Measurements from ENCODE around the gene BNIP1.
"Not testable (repeated sequence)": the region's sequence is repeated elsewhere in the genome, so short reads cannot be mapped to it uniquely, and the experiment has no call there.

Gene BNIP1

GRCh38 chr5:173138707-173139106 lies 5.6 kb upstream of the BNIP1 start:
- no peaks in the 10 kb centered on the region for H3K9me3 ChIP-seq (ENCODE audit: control insufficient read depth, low read length)
- H3K27ac ChIP-seq (ENCODE audit: insufficient read depth, low read length, poor library complexity, severe bottlenecking), result no peak overlapping the region
- no peak overlapping the region for H3K4me3 ChIP-seq (ENCODE audit: insufficient read depth, low read depth, low read length, poor library complexity, severe bottlenecking)
- no peaks in the 10 kb centered on the region for H3K27me3 ChIP-seq (replicated peaks; ENCODE audit: control insufficient read depth, insufficient read depth, low read length, poor library complexity, severe bottlenecking)
- H3K36me3 ChIP-seq (ENCODE audit: control insufficient read depth, insufficient read depth, low read length), result peaks cover 17% of the 10 kb centered on the region
- DNase-seq, result no peak
- H3K4me1 ChIP-seq (ENCODE audit: control insufficient read depth, insufficient read depth, low read length, poor library complexity, severe bottlenecking), result no peaks in the 10 kb centered on the region

GRCh38 chr5:173139631-173140030 lies 4.7 kb upstream of the BNIP1 start:
- Histone ChIP-seq H3K4me1 (ENCODE audit: control insufficient read depth, insufficient read depth, low read length, poor library complexity, severe bottlenecking) (no peaks in the 10 kb centered on the region), H3K4me3 (ENCODE audit: insufficient read depth, low read depth, low read length, poor library complexity, severe bottlenecking) (no peak overlapping the region), H3K27ac (ENCODE audit: insufficient read depth, low read length, poor library complexity, severe bottlenecking) (no peak overlapping the region), H3K9me3 (ENCODE audit: control insufficient read depth, low read length) (no peaks in the 10 kb centered on the region), H3K36me3 (ENCODE audit: control insufficient read depth, insufficient read depth, low read length) (peaks cover 13% of the 10 kb centered on the region), H3K27me3 (replicated peaks; ENCODE audit: control insufficient read depth, insufficient read depth, low read length, poor library complexity, severe bottlenecking) (no peaks in the 10 kb centered on the region)
- DNase-seq, result no peak

- Histone ChIP-seq H3K27ac (ENCODE audit: insufficient read depth, low read length, poor library complexity, severe bottlenecking) (no peak overlapping the region), H3K27me3 (replicated peaks; ENCODE audit: control insufficient read depth, insufficient read depth, low read length, poor library complexity, severe bottlenecking) (no peaks in the 10 kb centered on the region), H3K4me1 (ENCODE audit: control insufficient read depth, insufficient read depth, low read length, poor library complexity, severe bottlenecking) (peaks cover 6% of the 10 kb centered on the region), H3K36me3 (ENCODE audit: control insufficient read depth, insufficient read depth, low read length) (peaks cover 8% of the 10 kb centered on the region), H3K4me3 (ENCODE audit: insufficient read depth, low read depth, low read length, poor library complexity, severe bottlenecking) (no peak overlapping the region), H3K9me3 (ENCODE audit: control insufficient read depth, low read length) (no peaks in the 10 kb centered on the region)
- no peak for DNase-seq
Measured at GRCh38 chr5:173140769-173141168, 3.6 kb upstream of the BNIP1 start.

DNA sequence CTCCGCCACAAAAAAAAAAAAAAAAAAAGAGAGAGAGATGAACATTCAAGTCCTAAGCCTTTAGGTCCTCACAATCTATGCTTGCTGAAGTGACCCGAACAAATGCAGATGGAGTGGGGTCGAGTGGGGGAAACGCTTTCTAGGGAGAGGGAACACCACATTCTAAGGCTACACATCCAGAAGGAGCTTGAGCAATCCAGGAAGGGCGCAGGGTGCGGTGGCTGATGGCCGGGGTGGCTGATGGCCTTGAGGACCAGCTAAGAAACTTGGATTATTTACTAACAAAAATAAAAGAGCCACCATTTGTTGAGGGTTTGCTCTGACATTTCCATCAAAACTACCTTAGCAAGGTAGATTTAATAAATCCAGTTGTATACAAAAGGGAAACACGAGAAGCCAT lies 764 bp upstream of the BNIP1 start:
- H3K27ac ChIP-seq (ENCODE audit: insufficient read depth, low read length, poor library complexity, severe bottlenecking), result no peak overlapping the region
- no peak for DNase-seq

GRCh38 chr5:173148354-173148753 lies 4.0 kb downstream of the BNIP1 start:
- H3K4me3 ChIP-seq (ENCODE audit: insufficient read depth, low read depth, low read length, poor library complexity, severe bottlenecking), result no peak overlapping the region
- peaks cover 25% of the 10 kb centered on the region for H3K36me3 ChIP-seq (ENCODE audit: control insufficient read depth, insufficient read depth, low read length)
- DNase-seq, result no peak
- H3K27me3 ChIP-seq (replicated peaks; ENCODE audit: control insufficient read depth, insufficient read depth, low read length, poor library complexity, severe bottlenecking), result no peaks in the 10 kb centered on the region
- H3K4me1 ChIP-seq (ENCODE audit: control insufficient read depth, insufficient read depth, low read length, poor library complexity, severe bottlenecking), result peaks cover 6% of the 10 kb centered on the region
- H3K27ac ChIP-seq (ENCODE audit: insufficient read depth, low read length, poor library complexity, severe bottlenecking), result no peak overlapping the region
- no peaks in the 10 kb centered on the region for H3K9me3 ChIP-seq (ENCODE audit: control insufficient read depth, low read length)

More for the DNA sequence above, 764 bp upstream of the BNIP1 start:
- Histone ChIP-seq H3K4me1 (ENCODE audit: control insufficient read depth, insufficient read depth, low read length, poor library complexity, severe bottlenecking) (peaks cover 6% of the 10 kb centered on the region), H3K36me3 (ENCODE audit: control insufficient read depth, insufficient read depth, low read length) (peaks cover 13% of the 10 kb centered on the region), H3K27me3 (replicated peaks; ENCODE audit: control insufficient read depth, insufficient read depth, low read length, poor library complexity, severe bottlenecking) (no peaks in the 10 kb centered on the region), H3K9me3 (ENCODE audit: control insufficient read depth, low read length) (no peaks in the 10 kb centered on the region), H3K4me3 (ENCODE audit: insufficient read depth, low read depth, low read length, poor library complexity, severe bottlenecking) (no peak overlapping the region)

- Histone ChIP-seq H3K4me3 (ENCODE audit: insufficient read depth, low read depth, low read length, poor library complexity, severe bottlenecking) (no peak overlapping the region), H3K27ac (ENCODE audit: insufficient read depth, low read length, poor library complexity, severe bottlenecking) (no peak overlapping the region), H3K27me3 (replicated peaks; ENCODE audit: control insufficient read depth, insufficient read depth, low read length, poor library complexity, severe bottlenecking) (no peaks in the 10 kb centered on the region), H3K36me3 (ENCODE audit: control insufficient read depth, insufficient read depth, low read length) (peaks cover 50% of the 10 kb centered on the region), H3K4me1 (ENCODE audit: control insufficient read depth, insufficient read depth, low read length, poor library complexity, severe bottlenecking) (no peaks in the 10 kb centered on the region), H3K9me3 (ENCODE audit: control insufficient read depth, low read length) (no peaks in the 10 kb centered on the region)
- no peak for DNase-seq
Measured at GRCh38 chr5:173152547-173152946, 8.2 kb downstream of the BNIP1 start.

DNA sequence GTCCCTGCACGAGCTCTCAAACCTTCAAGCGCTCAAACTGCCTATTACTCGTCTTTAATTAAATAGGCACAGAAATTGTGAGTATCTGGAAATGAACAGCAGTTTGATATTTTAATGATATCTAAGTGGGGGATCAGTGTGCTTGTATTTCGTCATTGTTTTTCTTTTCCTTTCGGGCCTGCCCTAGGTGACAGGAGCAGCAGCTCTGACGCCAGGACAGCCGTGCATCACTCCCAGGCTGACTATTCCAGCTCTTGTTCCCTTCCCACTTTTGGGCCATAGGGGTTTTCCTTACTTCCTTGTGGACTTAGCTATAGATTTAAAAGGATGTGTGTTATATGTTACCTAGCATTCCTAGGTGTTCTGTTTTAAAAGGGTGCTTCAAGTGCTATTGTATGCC lies 9.5 kb downstream of the BNIP1 start:
- Histone ChIP-seq H3K9me3 (ENCODE audit: control insufficient read depth, low read length) (no peaks in the 10 kb centered on the region), H3K4me3 (ENCODE audit: insufficient read depth, low read depth, low read length, poor library complexity, severe bottlenecking) (no peak overlapping the region), H3K36me3 (ENCODE audit: control insufficient read depth, insufficient read depth, low read length) (peaks cover 47% of the 10 kb centered on the region), H3K4me1 (ENCODE audit: control insufficient read depth, insufficient read depth, low read length, poor library complexity, severe bottlenecking) (no peaks in the 10 kb centered on the region), H3K27ac (ENCODE audit: insufficient read depth, low read length, poor library complexity, severe bottlenecking) (no peak overlapping the region), H3K27me3 (replicated peaks; ENCODE audit: control insufficient read depth, insufficient read depth, low read length, poor library complexity, severe bottlenecking) (no peaks in the 10 kb centered on the region)
- no peak for DNase-seq

GRCh38 chr5:173154619-173155018 lies 10.3 kb downstream of the BNIP1 start:
- DNase-seq; H3K4me1 ChIP-seq (ENCODE audit: control insufficient read depth, insufficient read depth, low read length, poor library complexity, severe bottlenecking); H3K27me3 ChIP-seq (replicated peaks; ENCODE audit: control insufficient read depth, insufficient read depth, low read length, poor library complexity, severe bottlenecking); H3K9me3 ChIP-seq (ENCODE audit: control insufficient read depth, low read length); H3K4me3 ChIP-seq (ENCODE audit: insufficient read depth, low read depth, low read length, poor library complexity, severe bottlenecking); H3K27ac ChIP-seq (ENCODE audit: insufficient read depth, low read length, poor library complexity, severe bottlenecking): not testable (repeated sequence)
- H3K36me3 ChIP-seq (ENCODE audit: control insufficient read depth, insufficient read depth, low read length), result peaks cover 41% of the 10 kb centered on the region

DNA sequence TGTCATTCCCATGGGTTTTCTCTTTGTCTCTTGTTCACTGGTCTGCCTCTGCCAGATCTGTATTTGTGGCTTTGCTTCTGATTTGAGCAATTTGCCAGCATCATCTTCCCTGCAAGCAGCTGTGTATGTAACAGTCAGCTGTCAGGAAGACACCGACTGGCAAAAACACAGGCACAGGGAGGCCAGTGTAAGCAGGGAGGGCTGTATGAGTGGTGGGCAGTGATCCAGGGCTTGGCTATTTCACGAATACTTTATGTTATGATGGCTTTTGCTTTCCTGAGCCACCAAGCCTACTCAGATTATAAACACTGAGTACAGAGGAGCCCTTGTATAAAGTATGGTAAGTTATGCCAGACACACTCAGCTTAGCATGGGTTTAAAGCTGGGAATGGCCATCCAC lies 11.6 kb downstream of the BNIP1 start:
- H3K9me3 ChIP-seq (ENCODE audit: control insufficient read depth, low read length), result no peaks in the 10 kb centered on the region
- peaks cover 50% of the 10 kb centered on the region for H3K36me3 ChIP-seq (ENCODE audit: control insufficient read depth, insufficient read depth, low read length)
- H3K4me1 ChIP-seq (ENCODE audit: control insufficient read depth, insufficient read depth, low read length, poor library complexity, severe bottlenecking), result no peaks in the 10 kb centered on the region
- no peak overlapping the region for H3K27ac ChIP-seq (ENCODE audit: insufficient read depth, low read length, poor library complexity, severe bottlenecking)
- no peaks in the 10 kb centered on the region for H3K27me3 ChIP-seq (replicated peaks; ENCODE audit: control insufficient read depth, insufficient read depth, low read length, poor library complexity, severe bottlenecking)
- DNase-seq, result no peak
- no peak overlapping the region for H3K4me3 ChIP-seq (ENCODE audit: insufficient read depth, low read depth, low read length, poor library complexity, severe bottlenecking)

DNA sequence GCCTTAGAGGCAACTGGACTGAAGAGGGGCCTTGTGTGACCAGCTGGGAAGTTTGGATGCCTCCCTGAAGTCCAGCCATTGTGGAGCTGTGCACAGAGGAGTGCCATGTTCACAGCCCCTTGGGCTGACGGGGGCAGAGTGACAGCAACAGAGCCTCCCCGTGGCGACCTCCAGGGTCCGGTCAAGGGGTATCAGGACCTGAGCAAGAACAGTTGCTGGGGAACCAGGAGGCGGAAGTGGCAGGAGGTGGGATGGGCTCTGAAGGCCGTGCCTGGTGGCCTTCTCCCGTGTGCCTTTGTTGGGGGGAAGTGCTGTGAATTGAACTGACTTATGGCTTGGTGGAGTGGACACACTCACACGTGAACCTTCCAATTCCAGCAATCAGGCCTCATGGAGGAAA lies 14.0 kb downstream of the BNIP1 start:
- Histone ChIP-seq H3K4me3 (ENCODE audit: insufficient read depth, low read depth, low read length, poor library complexity, severe bottlenecking) (no peak overlapping the region), H3K4me1 (ENCODE audit: control insufficient read depth, insufficient read depth, low read length, poor library complexity, severe bottlenecking) (no peaks in the 10 kb centered on the region), H3K27ac (ENCODE audit: insufficient read depth, low read length, poor library complexity, severe bottlenecking) (no peak overlapping the region), H3K27me3 (replicated peaks; ENCODE audit: control insufficient read depth, insufficient read depth, low read length, poor library complexity, severe bottlenecking) (no peaks in the 10 kb centered on the region), H3K9me3 (ENCODE audit: control insufficient read depth, low read length) (no peaks in the 10 kb centered on the region), H3K36me3 (ENCODE audit: control insufficient read depth, insufficient read depth, low read length) (peaks cover 59% of the 10 kb centered on the region)
- DNase-seq, result no peak

GRCh38 chr5:173159256-173159655 lies 14.9 kb downstream of the BNIP1 start:
- no peak for DNase-seq
- Histone ChIP-seq H3K27me3 (replicated peaks; ENCODE audit: control insufficient read depth, insufficient read depth, low read length, poor library complexity, severe bottlenecking) (no peaks in the 10 kb centered on the region), H3K4me3 (ENCODE audit: insufficient read depth, low read depth, low read length, poor library complexity, severe bottlenecking) (no peak overlapping the region), H3K36me3 (ENCODE audit: control insufficient read depth, insufficient read depth, low read length) (peaks cover 59% of the 10 kb centered on the region), H3K27ac (ENCODE audit: insufficient read depth, low read length, poor library complexity, severe bottlenecking) (no peak overlapping the region), H3K4me1 (ENCODE audit: control insufficient read depth, insufficient read depth, low read length, poor library complexity, severe bottlenecking) (no peaks in the 10 kb centered on the region), H3K9me3 (ENCODE audit: control insufficient read depth, low read length) (no peaks in the 10 kb centered on the region)

Measured in effector memory CD4-positive, alpha-beta T cell (primary cell).